Activated naive CD4-positive, alpha-beta T cell treated with anti-CD3 and anti-CD28 coated beads, Interleukin-2, amount 50 U/mL, for 16 hours (primary cell): ENCODE results near the gene ASB3.
"Not testable (repeated sequence)": the region's sequence is repeated elsewhere in the genome, so short reads cannot be mapped to it uniquely, and the experiment has no call there.

Experiments
- DNase-seq: peaks from one replicate; pipeline ENCODE4 v3.0.0-alpha.2; 2020

Gene ASB3

GRCh38 chr2:53786352-53786704, 425 bp downstream of the ASB3 start:
- DNase-seq, result peak; percentile 34

GRCh38 chr2:53785366-53785765, 1.4 kb downstream of the ASB3 start:
- DNase-seq, result no peak

- DNase-seq, result no peak
These were observed 2.3 kb downstream of the ASB3 start for GRCh38 chr2:53784436-53784835.

- DNase-seq, result no peak
These were observed 4.1 kb downstream of the ASB3 start for GRCh38 chr2:53782676-53783075.

- no peak for DNase-seq
These were observed 6.7 kb downstream of the ASB3 start for GRCh38 chr2:53780056-53780455.

- DNase-seq, result no peak
These were observed 8.1 kb downstream of the ASB3 start for GRCh38 chr2:53778536-53779162.

- DNase-seq, result no peak
These were observed 9.6 kb downstream of the ASB3 start for GRCh38 chr2:53777134-53777533.

GRCh38 chr2:53770264-53770663, 16.5 kb downstream of the ASB3 start:
- DNase-seq, result no peak

GRCh38 chr2:53769318-53769945, 17.3 kb downstream of the ASB3 start:
- DNase-seq, result no peak

- DNase-seq, result no peak
These were observed 18.6 kb downstream of the ASB3 start for GRCh38 chr2:53768242-53768542.

- peak; percentile 89 for DNase-seq
These were observed 19.1 kb downstream of the ASB3 start, which contains the start of gene CHAC2 for GRCh38 chr2:53767405-53768241. CHAC2 (plus strand) TSS chr2:53767804; CDS start chr2:53767887, 83 bp downstream.

- DNase-seq, result no peak
These were observed 21.0 kb downstream of the ASB3 start for GRCh38 chr2:53765767-53766166.

- DNase-seq, result not testable (repeated sequence)
These were observed 29.5 kb downstream of the ASB3 start for GRCh38 chr2:53757206-53757605.

GRCh38 chr2:53756644-53757043, 30.1 kb downstream of the ASB3 start:
- DNase-seq, result no peak

- no peak for DNase-seq
These were observed 31.6 kb downstream of the ASB3 start for GRCh38 chr2:53755121-53755520.

GRCh38 chr2:53753041-53753440, 33.7 kb downstream of the ASB3 start:
- DNase-seq, result no peak

- no peak for DNase-seq
These were observed 34.4 kb downstream of the ASB3 start for GRCh38 chr2:53752385-53752784.

GRCh38 chr2:53751728-53752127, 35.0 kb downstream of the ASB3 start:
- no peak for DNase-seq

- DNase-seq, result no peak
These were observed 36.5 kb downstream of the ASB3 start for GRCh38 chr2:53750041-53750768.

- no peak for DNase-seq
These were observed 42.2 kb downstream of the ASB3 start for GRCh38 chr2:53744395-53745065.

GRCh38 chr2:53740170-53740569, 46.6 kb downstream of the ASB3 start:
- no peak for DNase-seq

- DNase-seq, result no peak
These were observed 47.7 kb downstream of the ASB3 start for GRCh38 chr2:53739032-53739431.

GRCh38 chr2:53737091-53737490, 49.7 kb downstream of the ASB3 start:
- no peak for DNase-seq
